Neuronal stem cell (in vitro differentiated cells): Measurements from ENCODE around the gene BCL6.

ENCODE experiments used
- DNase-seq: peaks from one replicate; pipeline ENCODE4 v3.0.0-alpha.2; 2013; ENCODE audit warnings: low spot score
- H2AFZ ChIP-seq: one replicate; pipeline ENCODE4 v1.6.1; 2013; ENCODE audit warnings: mild to moderate bottlenecking, low read length, inconsistent platforms
- H2AK5ac ChIP-seq: 2 replicates; pipeline ENCODE4 v1.6.1; 2013; ENCODE audit warnings: low read depth, mild to moderate bottlenecking, inconsistent platforms, low read length, moderate library complexity, mixed read lengths
- H2BK120ac ChIP-seq: 2 replicates; pipeline ENCODE4 v1.6.1; 2013; ENCODE audit warnings: low read depth, mild to moderate bottlenecking, inconsistent platforms, low read length, moderate library complexity, mixed read lengths
- H2BK12ac ChIP-seq: one replicate; pipeline ENCODE4 v1.6.1; 2013; ENCODE audit warnings: low read length, inconsistent platforms
- H2BK15ac ChIP-seq: 2 replicates; pipeline ENCODE4 v1.6.1; 2013; ENCODE audit warnings: mild to moderate bottlenecking, low read length, inconsistent platforms, mixed read lengths
- H2BK5ac ChIP-seq: one replicate; pipeline ENCODE4 v1.6.1; 2013; ENCODE audit warnings: inconsistent platforms, mild to moderate bottlenecking, low read length, moderate library complexity
- H3K14ac ChIP-seq: one replicate; pipeline ENCODE4 v1.6.1; 2013; ENCODE audit warnings: low read length, inconsistent platforms
- H3K18ac ChIP-seq: 2 replicates; pipeline ENCODE4 v1.6.1; 2013; ENCODE audit warnings: low read length, inconsistent platforms
- H3K23ac ChIP-seq: 2 replicates; pipeline ENCODE4 v1.6.1; 2013; ENCODE audit warnings: low read depth, mild to moderate bottlenecking, mixed read lengths, low read length, inconsistent platforms; ENCODE audit not compliant: poor library complexity
- H3K27ac ChIP-seq: replicated peaks from 3 replicates; pipeline ENCODE4 v1.5.1; 2013; ENCODE audit warnings: low read length, inconsistent platforms
- H3K27me3 ChIP-seq, 3 experiments: 2 replicates each; pipeline ENCODE4 v1.6.1; 2013; ENCODE audit warnings: low read length in 3 of 3, mild to moderate bottlenecking in 2 of 3, inconsistent platforms in 1 of 3, low read depth in 1 of 3, mixed read lengths in 1 of 3, moderate library complexity in 1 of 3; ENCODE audit not compliant: control insufficient read depth in 3 of 3, insufficient read depth in 3 of 3
- H3K36me3 ChIP-seq, 2 donors: replicated peaks in 1 of 2; 2 replicates each; pipeline ENCODE4 v1.6.1; 2013; ENCODE audit warnings: low read length in 2 of 2; ENCODE audit not compliant: control insufficient read depth in 2 of 2, insufficient read depth in 2 of 2
- H3K4ac ChIP-seq: 2 replicates; pipeline ENCODE4 v1.6.1; 2013; ENCODE audit warnings: inconsistent platforms, mild to moderate bottlenecking, low read length, moderate library complexity
- H3K4me1 ChIP-seq, 2 donors: 1 replicate in 1 of 2; 2 replicates in 1 of 2; pipeline ENCODE4 v1.6.1; 2013; ENCODE audit warnings: low read length in 2 of 2, low read depth in 1 of 2; ENCODE audit not compliant: control insufficient read depth in 2 of 2, insufficient read depth in 1 of 2
- H3K4me2 ChIP-seq: one replicate; pipeline ENCODE4 v1.6.1; 2013; ENCODE audit warnings: mild to moderate bottlenecking, low read length, inconsistent platforms; ENCODE audit not compliant: insufficient read depth, poor library complexity, severe bottlenecking
- H3K4me3 ChIP-seq, 2 donors: 2 replicates each; pipeline ENCODE4 v1.5.1; 2013; ENCODE audit warnings: low read length in 2 of 2, mild to moderate bottlenecking in 2 of 2, inconsistent platforms in 1 of 2, moderate library complexity in 1 of 2
- H3K79me1 ChIP-seq: one replicate; pipeline ENCODE4 v1.6.1; 2013; ENCODE audit warnings: low read depth, mild to moderate bottlenecking, inconsistent platforms, low read length, moderate library complexity
- H3K9ac ChIP-seq: one replicate; pipeline ENCODE4 v1.6.1; 2013; ENCODE audit warnings: mild to moderate bottlenecking, low read depth, low read length, inconsistent platforms; ENCODE audit not compliant: poor library complexity
- H3K9me3 ChIP-seq, 2 donors: replicated peaks in 1 of 2; 2 replicates each; pipeline versions ENCODE3 to v1.6.1; 2013; ENCODE audit warnings: low read length in 2 of 2, mild to moderate bottlenecking in 2 of 2, inconsistent platforms in 1 of 2, low read depth in 1 of 2, mixed read lengths in 1 of 2, moderate library complexity in 1 of 2; ENCODE audit not compliant: control insufficient read depth in 2 of 2, insufficient read depth in 1 of 2
- H4K8ac ChIP-seq: one replicate; pipeline ENCODE4 v1.6.1; 2013; ENCODE audit warnings: low read depth, mild to moderate bottlenecking, inconsistent platforms, low read length, moderate library complexity
- H4K91ac ChIP-seq: one replicate; pipeline ENCODE4 v1.6.1; 2013; ENCODE audit warnings: low read length, low read depth, mild to moderate bottlenecking, inconsistent platforms; ENCODE audit not compliant: poor library complexity
- WGBS, 2 donors: extraction: QIAGEN DNeasy Blood & Tissue Kit; methylation state at CpG; one replicate each; pipeline ENCODE4 v1.1.7; 2013; ENCODE audit warnings: missing lambda C conversion rate in 2 of 2, mixed read lengths in 1 of 2; ENCODE audit not compliant: insufficient read length in 2 of 2, insufficient replicate concordance in 1 of 2; ENCODE audit errors: extremely low coverage in 2 of 2; 5-methylcytosine and 5-hydroxymethylcytosine counted together

Gene BCL6

DNA sequence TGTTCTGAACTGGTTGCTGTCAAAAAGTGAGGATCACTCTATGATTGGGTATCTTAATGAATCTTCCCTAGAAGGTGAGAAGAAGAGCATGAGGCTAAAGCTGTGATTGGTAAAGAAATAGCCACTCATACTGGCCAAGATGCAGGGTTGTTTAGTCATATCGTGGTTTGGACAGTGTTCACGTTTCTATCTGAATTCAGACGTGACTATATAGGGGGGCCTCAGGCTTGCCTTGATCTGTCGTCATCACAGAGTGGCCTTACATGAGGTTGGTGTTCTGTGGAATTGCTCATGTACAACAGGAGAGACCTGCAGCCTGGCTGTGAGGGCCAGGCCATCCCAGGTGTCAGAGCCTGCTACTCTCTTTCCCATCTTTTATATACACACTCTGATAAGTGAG, 55.3 kb downstream of the BCL6 start:
- no CpG with 5 or more reads among the region's 4 CpGs for WGBS, 2 donors
- H2AK5ac ChIP-seq = no peak overlapping the region
- H3K14ac ChIP-seq = no peak overlapping the region
- no peak overlapping the region for H4K91ac ChIP-seq
- no peak overlapping the region for H2BK120ac ChIP-seq
- H2BK5ac ChIP-seq = no peak overlapping the region
- H3K4me1 ChIP-seq = no peaks in the 10 kb centered on the region
- no peak overlapping the region for H2BK15ac ChIP-seq
- no peak overlapping the region for H4K8ac ChIP-seq
- no peak overlapping the region for H2AFZ ChIP-seq
- H3K79me1 ChIP-seq = no peaks in the 10 kb centered on the region
- no peak overlapping the region for H3K9ac ChIP-seq
- H3K4me3 ChIP-seq = no peak overlapping the region
- H3K18ac ChIP-seq = no peak overlapping the region
- no peak overlapping the region for H2BK12ac ChIP-seq
- H3K4ac ChIP-seq = no peak overlapping the region
- H3K27me3 ChIP-seq = no peaks in the 10 kb centered on the region
- no peak for DNase-seq
- H3K27ac ChIP-seq = no peak overlapping the region
- H3K4me2 ChIP-seq = no peak overlapping the region
- H3K36me3 ChIP-seq = no peaks in the 10 kb centered on the region
- H3K9me3 ChIP-seq = no peaks in the 10 kb centered on the region
- no peak overlapping the region for H3K23ac ChIP-seq

DNA sequence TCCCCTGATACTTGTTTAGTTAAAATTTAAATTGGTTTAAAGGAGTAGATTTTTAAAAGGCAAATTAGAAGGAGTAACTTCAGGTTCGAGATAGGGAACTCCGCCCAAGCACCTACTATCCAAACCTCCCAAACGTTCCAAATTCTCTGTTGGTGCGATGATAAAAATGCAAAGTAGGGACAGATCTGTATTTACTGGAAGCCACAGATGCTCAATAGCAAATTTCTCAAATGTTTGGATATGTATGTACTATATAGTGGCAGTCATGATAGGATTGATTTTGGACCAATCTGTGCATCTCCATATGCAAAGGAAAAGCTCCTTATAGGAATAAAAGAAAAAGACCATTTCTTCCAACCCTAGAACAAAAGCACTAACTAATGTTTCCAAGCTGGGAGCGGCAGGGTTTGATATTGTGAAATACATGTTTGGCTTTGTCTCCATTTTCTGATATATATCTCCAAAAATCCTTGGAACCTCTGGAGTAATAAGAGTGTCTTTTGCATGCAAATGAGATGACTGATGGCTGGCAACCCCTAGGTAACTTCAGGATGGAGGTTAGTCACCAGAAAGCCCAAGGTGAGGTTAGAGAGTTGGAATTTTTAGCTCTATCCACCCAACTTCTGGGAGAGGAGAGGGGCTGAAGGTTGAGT, 58.5 kb downstream of the BCL6 start:
- Histone ChIP-seq H3K79me1 (no peaks in the 10 kb centered on the region), H2BK5ac (no peak overlapping the region)

DNA sequence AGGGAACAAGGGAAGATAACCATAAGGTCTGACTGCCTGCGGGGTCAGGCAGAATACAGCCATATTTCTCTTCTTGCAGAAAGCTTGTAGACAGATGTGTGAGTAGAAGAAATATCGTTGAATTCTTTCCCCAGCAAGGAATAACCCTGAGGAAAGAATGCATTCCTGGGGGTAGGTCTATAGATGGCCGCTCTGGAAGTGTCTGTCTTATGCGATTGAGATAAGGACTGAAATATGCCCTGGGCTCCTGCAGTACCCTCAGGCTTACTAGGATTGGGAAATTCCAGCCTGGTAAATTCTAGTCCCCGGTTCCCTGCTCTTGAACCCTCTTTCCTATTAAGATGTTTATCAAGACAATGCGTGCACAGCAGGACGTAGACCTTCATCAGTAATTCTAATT, 59.3 kb downstream of the BCL6 start:
- Histone ChIP-seq H2AK5ac (no peak overlapping the region), H3K14ac (no peak overlapping the region), H3K27ac (no peak overlapping the region), H3K27me3 (no peaks in the 10 kb centered on the region), H3K36me3 (no peaks in the 10 kb centered on the region), H3K9ac (no peak overlapping the region), H3K9me3 (no peaks in the 10 kb centered on the region), H2BK120ac (no peak overlapping the region), H2AFZ (no peak overlapping the region), H4K8ac (no peak overlapping the region), H2BK12ac (no peak overlapping the region), H3K4ac (no peak overlapping the region), H4K91ac (no peak overlapping the region), H2BK15ac (no peak overlapping the region), H3K4me1 (no peaks in the 10 kb centered on the region), H3K4me3 (no peak overlapping the region), H2BK5ac (no peak overlapping the region), H3K79me1 (no peaks in the 10 kb centered on the region), H3K23ac (no peak overlapping the region), H3K4me2 (no peak overlapping the region), H3K18ac (no peak overlapping the region)
- WGBS, 2 donors = no CpG with 5 or more reads among the region's 7 CpGs
- DNase-seq = no peak

More for the DNA sequence above, 58.5 kb downstream of the BCL6 start:
- H2AFZ ChIP-seq = no peak overlapping the region
- no peak for DNase-seq
- H4K8ac ChIP-seq = no peak overlapping the region
- H3K4me2 ChIP-seq = no peak overlapping the region
- no peak overlapping the region for H3K9ac ChIP-seq
- H2BK120ac ChIP-seq = no peak overlapping the region
- no peak overlapping the region for H3K4ac ChIP-seq
- no CpG with 5 or more reads among the region's 5 CpGs for WGBS, 2 donors
- no peaks in the 10 kb centered on the region for H3K9me3 ChIP-seq
- H3K4me3 ChIP-seq = no peak overlapping the region
- no peak overlapping the region for H2AK5ac ChIP-seq
- no peak overlapping the region for H3K23ac ChIP-seq
- no peak overlapping the region for H3K18ac ChIP-seq
- no peak overlapping the region for H4K91ac ChIP-seq
- no peaks in the 10 kb centered on the region for H3K4me1 ChIP-seq
- H3K27ac ChIP-seq = no peak overlapping the region
- H3K14ac ChIP-seq = no peak overlapping the region
- no peaks in the 10 kb centered on the region for H3K36me3 ChIP-seq
- no peaks in the 10 kb centered on the region for H3K27me3 ChIP-seq
- H2BK15ac ChIP-seq = no peak overlapping the region
- H2BK12ac ChIP-seq = no peak overlapping the region

DNA sequence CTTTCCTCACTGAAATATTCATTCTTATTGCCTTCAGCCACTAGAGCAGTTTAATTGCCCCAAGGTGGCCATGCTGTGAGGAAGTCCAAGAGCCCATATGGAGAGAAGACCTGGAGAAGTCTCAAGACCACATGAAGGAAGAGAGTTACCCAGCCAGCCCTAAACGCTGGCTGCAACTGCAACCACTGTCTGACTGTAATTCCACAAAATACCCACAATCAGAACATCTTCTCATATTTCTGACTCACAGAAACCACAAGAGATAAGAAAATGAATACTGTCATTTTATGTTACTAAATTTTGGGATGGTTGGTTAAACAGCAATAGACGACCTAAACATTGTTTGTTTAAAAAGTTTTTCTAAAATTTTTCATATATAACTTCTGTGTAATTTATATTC, 60.4 kb downstream of the BCL6 start:
- no peak overlapping the region for H3K27ac ChIP-seq
- no peak overlapping the region for H3K9ac ChIP-seq
- H3K14ac ChIP-seq = no peak overlapping the region
- no peak overlapping the region for H2AK5ac ChIP-seq
- no peaks in the 10 kb centered on the region for H3K9me3 ChIP-seq
- H2AFZ ChIP-seq = no peak overlapping the region
- no peak for DNase-seq
- no peak overlapping the region for H4K91ac ChIP-seq
- no peak overlapping the region for H3K4ac ChIP-seq
- no peak overlapping the region for H2BK120ac ChIP-seq
- H2BK12ac ChIP-seq = no peak overlapping the region
- no peak overlapping the region for H3K23ac ChIP-seq
- no peaks in the 10 kb centered on the region for H3K36me3 ChIP-seq
- H4K8ac ChIP-seq = no peak overlapping the region
- H2BK5ac ChIP-seq = no peak overlapping the region
- no peak overlapping the region for H3K4me3 ChIP-seq
- H3K4me1 ChIP-seq = no peaks in the 10 kb centered on the region
- no peak overlapping the region for H3K18ac ChIP-seq
- H3K79me1 ChIP-seq = no peaks in the 10 kb centered on the region
- H2BK15ac ChIP-seq = no peak overlapping the region
- no peak overlapping the region for H3K4me2 ChIP-seq
- no CpG with 5 or more reads among the region's 2 CpGs for WGBS, 2 donors
- H3K27me3 ChIP-seq = no peaks in the 10 kb centered on the region
